GM12872 (cell line): ENCODE measurements around the gene RAB38.

Experiments used
- CTCF ChIP-seq: IDR thresholded peaks from 3 replicates; pipeline ENCODE4 v1.5.1; 2011; ENCODE audit warnings: low read depth, mild to moderate bottlenecking, low read length, moderate library complexity; ENCODE audit not compliant: insufficient read depth

RAB38 gene

GRCh38 chr11:88202498-88202897, 27.3 kb upstream of the RAB38 start:
- TF ChIP-seq CTCF, result no peak

GRCh38 chr11:88196393-88196792, 21.1 kb upstream of the RAB38 start:
- TF ChIP-seq CTCF, result no peak

- no peak for TF ChIP-seq CTCF
Observed at GRCh38 chr11:88195908-88196307, 20.7 kb upstream of the RAB38 start.

- TF ChIP-seq CTCF, result no peak
Observed at GRCh38 chr11:88194990-88195389, 19.7 kb upstream of the RAB38 start.

GRCh38 chr11:88193278-88193677, 18.0 kb upstream of the RAB38 start:
- TF ChIP-seq CTCF, result no peak

GRCh38 chr11:88188932-88189253, 13.7 kb upstream of the RAB38 start:
- no peak for TF ChIP-seq CTCF

- no peak for TF ChIP-seq CTCF
Observed at GRCh38 chr11:88188251-88188931, 13.1 kb upstream of the RAB38 start.
